ENCODE data around the gene INPP1. TPM values are rescaled to one million over a fixed set of nuclear protein-coding genes. Genes with fewer than 3 reads are reported as not detected.
A peak's percentile ranks its signal among the peaks of the same experiment; 100 is the strongest.

INPP1 gene
- total RNA-seq, 2 experiments from 2014 or later: 8.5 to 10.2 TPM

- Mint-ChIP-seq H3K9me3 (no peaks in the 10 kb centered on the region), H3K36me3 (ENCODE audit: low read depth) (no peaks in the 10 kb centered on the region), H3K4me1 (ENCODE audit: low read depth) (peaks cover 1% of the 10 kb centered on the region), H3K4me3 (no peak overlapping the region), H3K27me3 (no peaks in the 10 kb centered on the region), H3K27ac (no peak overlapping the region)
- CTCF ChIA-PET: interaction anchor here (1.4 kb wide), 1 partner anchor 11 kb away, joined by 3 read pairs; no protein-coding TSS in a partner anchor
- POLR2A ChIA-PET: no interaction called here
- peak; percentile 39 for DNase-seq
- no peak for TF ChIP-seq CTCF (IDR thresholded peaks at IDR 0.05)
- ATAC-seq: peak; percentile 35
- intact Hi-C loops (cut with micrococcal nuclease): loop anchor here (10.0 kb wide), 1 partner anchor 270 kb away; no protein-coding TSS in a partner anchor
Measured at GRCh38 chr2:190404487-190404886, 61.1 kb downstream of the INPP1 start.

GRCh38 chr2:190405070-190405469, 61.7 kb downstream of the INPP1 start:
- ChIA-PET POLR2A (no interaction called here), CTCF (interaction anchor here (1.4 kb wide), 1 partner anchor 12 kb away, joined by 3 read pairs; no protein-coding TSS in a partner anchor)
- H3K27ac Mint-ChIP-seq: no peak overlapping the region
- H3K27me3 Mint-ChIP-seq: no peaks in the 10 kb centered on the region
- ATAC-seq (no peak), DNase-seq (no peak)
- H3K4me3 Mint-ChIP-seq: no peak overlapping the region
- peaks cover 7% of the 10 kb centered on the region for H3K4me1 Mint-ChIP-seq (ENCODE audit: low read depth)
- intact Hi-C loops (cut with micrococcal nuclease): loop anchor here (10.0 kb wide), 1 partner anchor 270 kb away; no protein-coding TSS in a partner anchor
- no peak for TF ChIP-seq CTCF (IDR thresholded peaks at IDR 0.05)
- no peaks in the 10 kb centered on the region for H3K9me3 Mint-ChIP-seq
- H3K36me3 Mint-ChIP-seq (ENCODE audit: low read depth): no peaks in the 10 kb centered on the region

- no peak for DNase-seq
- H3K36me3 Mint-ChIP-seq (ENCODE audit: low read depth): no peaks in the 10 kb centered on the region
- H3K27ac Mint-ChIP-seq: no peak overlapping the region
- intact Hi-C loops (cut with micrococcal nuclease): loop anchor here (10.0 kb wide), 1 partner anchor 269 kb away; no protein-coding TSS in a partner anchor
- H3K4me1 Mint-ChIP-seq (ENCODE audit: low read depth): peaks cover 12% of the 10 kb centered on the region
- POLR2A ChIA-PET: no interaction called here
- no peak overlapping the region for H3K4me3 Mint-ChIP-seq
- TF ChIP-seq CTCF (IDR thresholded peaks at IDR 0.05): no peak
- ATAC-seq: no peak
- H3K27me3 Mint-ChIP-seq: no peaks in the 10 kb centered on the region
- no peaks in the 10 kb centered on the region for H3K9me3 Mint-ChIP-seq
- CTCF ChIA-PET: no interaction called here
Measured at GRCh38 chr2:190405995-190406394, 62.6 kb downstream of the INPP1 start.

GRCh38 chr2:190406805-190407204, 63.4 kb downstream of the INPP1 start:
- TF ChIP-seq CTCF (IDR thresholded peaks at IDR 0.05): no peak
- H3K36me3 Mint-ChIP-seq (ENCODE audit: low read depth): no peaks in the 10 kb centered on the region
- POLR2A ChIA-PET: interaction anchor here (0.8 to 1.4 kb wide), 9 partner anchors 9 to 475 kb away, joined by 3 to 10 read pairs (median 4); no protein-coding TSS in a partner anchor
- H3K4me3 Mint-ChIP-seq: no peak overlapping the region
- intact Hi-C loops (cut with micrococcal nuclease): loop anchor here (10.0 kb wide), 1 partner anchor 268 kb away; no protein-coding TSS in a partner anchor
- no peak for DNase-seq
- CTCF ChIA-PET: interaction anchor here (0.9 to 1.0 kb wide), 3 partner anchors 9 to 39 kb away, joined by 3 to 4 read pairs (median 3); no protein-coding TSS in a partner anchor
- H3K9me3 Mint-ChIP-seq: no peaks in the 10 kb centered on the region
- no peak for ATAC-seq
- no peak overlapping the region for H3K27ac Mint-ChIP-seq
- no peaks in the 10 kb centered on the region for H3K27me3 Mint-ChIP-seq
- H3K4me1 Mint-ChIP-seq (ENCODE audit: low read depth): peaks cover 17% of the 10 kb centered on the region

- Mint-ChIP-seq H3K27me3 (no peaks in the 10 kb centered on the region), H3K27ac (no peak overlapping the region), H3K9me3 (no peaks in the 10 kb centered on the region), H3K36me3 (ENCODE audit: low read depth) (no peaks in the 10 kb centered on the region), H3K4me3 (peak overlapping the region; percentile 77), H3K4me1 (ENCODE audit: low read depth) (peaks cover 21% of the 10 kb centered on the region)
- ChIA-PET CTCF (interaction anchor here (0.5 to 1.0 kb wide), 4 partner anchors 9 to 503 kb away, joined by 3 to 4 read pairs (median 3); no protein-coding TSS in a partner anchor), POLR2A (interaction anchor here (0.8 to 1.8 kb wide), 11 partner anchors 9 to 475 kb away, joined by 3 to 11 read pairs (median 4); partner anchors contain the start of gene NEMP2)
- DNase-seq: peak; percentile 76
- no peak for TF ChIP-seq CTCF (IDR thresholded peaks at IDR 0.05)
- intact Hi-C loops (cut with micrococcal nuclease): loop anchor here (10.0 kb wide), 1 partner anchor 268 kb away; no protein-coding TSS in a partner anchor
- peak; percentile 41 for ATAC-seq
Measured at GRCh38 chr2:190407246-190407661, 63.9 kb downstream of the INPP1 start.

Data from activated CD8-positive, alpha-beta T cell treated with anti-CD3 and anti-CD28 coated beads for 36 hours (primary cell).